Measurements from ENCODE around the gene MPPED1. TPM values are rescaled to one million over a fixed set of nuclear protein-coding genes. Genes with fewer than 3 reads are reported as not detected.

The MPPED1 gene
- total RNA-seq, 1 donor from 2014 or later = not detected

- Histone ChIP-seq H3K4me1 (ENCODE audit: insufficient read depth, low read length) (no peaks in the 10 kb centered on the region), H3K9ac (ENCODE audit: low read length) (no peak overlapping the region), H3K9me3 (ENCODE audit: insufficient read depth, low read depth, low read length) (no peaks in the 10 kb centered on the region), H3K27me3 (ENCODE audit: insufficient read depth, low read length) (no peaks in the 10 kb centered on the region), H4K20me1 (ENCODE audit: insufficient read depth, low read length) (no peaks in the 10 kb centered on the region), H2AFZ (ENCODE audit: low read depth, low read length) (no peak overlapping the region), H3K4me2 (ENCODE audit: low read length) (no peak overlapping the region), H3K79me2 (ENCODE audit: insufficient read depth, low read length) (no peaks in the 10 kb centered on the region), H3K36me3 (ENCODE audit: insufficient read depth, low read length) (no peaks in the 10 kb centered on the region), H3K27ac (ENCODE audit: low read depth, low read length) (no peak overlapping the region), H3K4me3 (ENCODE audit: insufficient read depth, low read depth, low read length) (no peak overlapping the region)
- DNase-seq (ENCODE audit: low read depth) (no peak), FAIRE-seq (no peak)
- Mint-ChIP-seq H3K9me3 (ENCODE audit: unreplicated experiment) (no peaks in the 10 kb centered on the region), H3K27me3 (ENCODE audit: low read depth, unreplicated experiment) (peaks cover 61% of the 10 kb centered on the region), H3K36me3 (ENCODE audit: low read depth, unreplicated experiment) (no peaks in the 10 kb centered on the region), H3K27ac (ENCODE audit: unreplicated experiment) (no peak overlapping the region), H3K4me3 (ENCODE audit: unreplicated experiment) (no peak overlapping the region), H3K4me1 (ENCODE audit: low read depth, unreplicated experiment) (no peaks in the 10 kb centered on the region)
- no peak for TF ChIP-seq CTCF (IDR thresholded peaks at IDR 0.05; ENCODE audit: insufficient read depth, low read depth, low read length)
- TF ChIP-seq EZH2 (IDR thresholded peaks at IDR 0.05; ENCODE audit: insufficient read depth, low read length) = no peak
These were observed 69.9 kb downstream of the MPPED1 start for GRCh38 chr22:43481568-43482317.

GRCh38 chr22:43482318-43482625, 70.5 kb downstream of the MPPED1 start:
- Histone ChIP-seq H3K36me3 (ENCODE audit: insufficient read depth, low read length) (no peaks in the 10 kb centered on the region), H3K4me3 (ENCODE audit: insufficient read depth, low read depth, low read length) (no peak overlapping the region), H4K20me1 (ENCODE audit: insufficient read depth, low read length) (no peaks in the 10 kb centered on the region), H3K27me3 (ENCODE audit: insufficient read depth, low read length) (no peaks in the 10 kb centered on the region), H3K79me2 (ENCODE audit: insufficient read depth, low read length) (no peaks in the 10 kb centered on the region), H3K4me1 (ENCODE audit: insufficient read depth, low read length) (no peaks in the 10 kb centered on the region), H2AFZ (ENCODE audit: low read depth, low read length) (no peak overlapping the region), H3K4me2 (ENCODE audit: low read length) (no peak overlapping the region), H3K9ac (ENCODE audit: low read length) (no peak overlapping the region), H3K9me3 (ENCODE audit: insufficient read depth, low read depth, low read length) (no peaks in the 10 kb centered on the region), H3K27ac (ENCODE audit: low read depth, low read length) (no peak overlapping the region)
- Mint-ChIP-seq H3K27ac (ENCODE audit: unreplicated experiment) (no peak overlapping the region), H3K4me3 (ENCODE audit: unreplicated experiment) (no peak overlapping the region), H3K4me1 (ENCODE audit: low read depth, unreplicated experiment) (no peaks in the 10 kb centered on the region), H3K36me3 (ENCODE audit: low read depth, unreplicated experiment) (no peaks in the 10 kb centered on the region), H3K9me3 (ENCODE audit: unreplicated experiment) (no peaks in the 10 kb centered on the region), H3K27me3 (ENCODE audit: low read depth, unreplicated experiment) (peaks cover 64% of the 10 kb centered on the region)
- TF ChIP-seq EZH2 (IDR thresholded peaks at IDR 0.05; ENCODE audit: insufficient read depth, low read length) (no peak), CTCF (IDR thresholded peaks at IDR 0.05; ENCODE audit: insufficient read depth, low read depth, low read length) (no peak)
- FAIRE-seq (no peak), DNase-seq (ENCODE audit: low read depth) (no peak)

GRCh38 chr22:43483266-43483665, 71.5 kb downstream of the MPPED1 start:
- no peak overlapping the region for H3K4me2 ChIP-seq (ENCODE audit: low read length)
- DNase-seq (ENCODE audit: low read depth) (no peak), FAIRE-seq (no peak)
- Mint-ChIP-seq H3K9me3 (ENCODE audit: unreplicated experiment) (no peaks in the 10 kb centered on the region), H3K27ac (ENCODE audit: unreplicated experiment) (no peak overlapping the region), H3K4me3 (ENCODE audit: unreplicated experiment) (no peak overlapping the region), H3K36me3 (ENCODE audit: low read depth, unreplicated experiment) (no peaks in the 10 kb centered on the region), H3K4me1 (ENCODE audit: low read depth, unreplicated experiment) (no peaks in the 10 kb centered on the region), H3K27me3 (ENCODE audit: low read depth, unreplicated experiment) (peaks cover 61% of the 10 kb centered on the region)
- no peaks in the 10 kb centered on the region for H3K4me1 ChIP-seq (ENCODE audit: insufficient read depth, low read length)
- no peaks in the 10 kb centered on the region for H3K27me3 ChIP-seq (ENCODE audit: insufficient read depth, low read length)
- H3K4me3 ChIP-seq (ENCODE audit: insufficient read depth, low read depth, low read length) = no peak overlapping the region
- TF ChIP-seq EZH2 (IDR thresholded peaks at IDR 0.05; ENCODE audit: insufficient read depth, low read length) (no peak), CTCF (IDR thresholded peaks at IDR 0.05; ENCODE audit: insufficient read depth, low read depth, low read length) (no peak)
- H3K9ac ChIP-seq (ENCODE audit: low read length) = no peak overlapping the region
- H3K27ac ChIP-seq (ENCODE audit: low read depth, low read length) = no peak overlapping the region
- H3K9me3 ChIP-seq (ENCODE audit: insufficient read depth, low read depth, low read length) = no peaks in the 10 kb centered on the region
- no peaks in the 10 kb centered on the region for H3K79me2 ChIP-seq (ENCODE audit: insufficient read depth, low read length)
- H2AFZ ChIP-seq (ENCODE audit: low read depth, low read length) = no peak overlapping the region
- H3K36me3 ChIP-seq (ENCODE audit: insufficient read depth, low read length) = no peaks in the 10 kb centered on the region
- no peaks in the 10 kb centered on the region for H4K20me1 ChIP-seq (ENCODE audit: insufficient read depth, low read length)

All from astrocyte (in vitro differentiated cells and primary cell).